ENCODE data around the gene FLYWCH2.

Gene FLYWCH2, protein sequence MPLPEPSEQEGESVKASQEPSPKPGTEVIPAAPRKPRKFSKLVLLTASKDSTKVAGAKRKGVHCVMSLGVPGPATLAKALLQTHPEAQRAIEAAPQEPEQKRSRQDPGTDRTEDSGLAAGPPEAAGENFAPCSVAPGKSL

DNA sequence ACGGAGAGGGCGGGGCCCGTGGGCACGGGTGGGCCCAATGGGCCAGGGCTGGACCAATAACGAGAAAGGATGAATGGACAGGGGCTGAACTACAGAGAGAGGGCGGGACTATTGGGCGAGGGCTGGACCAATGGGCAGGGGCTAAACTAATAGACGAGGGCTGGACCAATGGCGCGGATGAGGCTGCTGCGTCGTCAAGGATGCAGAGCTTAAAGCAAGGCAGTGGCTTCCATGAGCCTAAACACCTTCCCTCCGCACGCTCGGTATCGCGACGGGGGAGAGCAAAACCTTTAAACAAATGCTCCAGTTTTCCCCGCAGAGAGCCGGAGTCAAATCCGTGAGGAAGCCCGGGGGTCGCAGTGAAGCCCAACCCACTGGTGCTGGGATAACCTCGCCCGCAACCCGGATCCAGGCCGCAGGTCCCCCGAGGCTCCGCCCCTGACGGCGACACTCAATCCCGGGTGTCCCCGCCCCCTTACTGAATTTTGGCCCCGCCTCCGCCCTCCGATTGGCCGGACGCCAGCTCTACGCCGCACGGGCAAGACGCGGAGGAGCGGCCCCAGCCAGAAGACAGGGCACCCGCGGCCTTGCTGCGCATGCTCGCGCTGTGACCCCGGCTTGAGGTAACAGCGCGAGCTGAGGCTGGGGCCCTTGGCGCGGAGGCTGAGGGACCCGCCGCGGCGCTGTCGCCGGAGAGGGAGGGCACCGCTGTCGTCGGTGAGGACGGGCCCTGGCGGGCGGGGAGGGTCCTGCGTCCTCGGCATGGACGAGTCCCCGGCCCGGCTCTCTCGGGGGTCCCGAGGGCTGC, at the start of gene FLYWCH2:
TSS of gene FLYWCH2 (plus strand) at position 566 of the 808 bp plus-strand sequence. CDS start 13,235 bp downstream, outside the sequence.
- DNase-seq = peak; percentile 100

DNA sequence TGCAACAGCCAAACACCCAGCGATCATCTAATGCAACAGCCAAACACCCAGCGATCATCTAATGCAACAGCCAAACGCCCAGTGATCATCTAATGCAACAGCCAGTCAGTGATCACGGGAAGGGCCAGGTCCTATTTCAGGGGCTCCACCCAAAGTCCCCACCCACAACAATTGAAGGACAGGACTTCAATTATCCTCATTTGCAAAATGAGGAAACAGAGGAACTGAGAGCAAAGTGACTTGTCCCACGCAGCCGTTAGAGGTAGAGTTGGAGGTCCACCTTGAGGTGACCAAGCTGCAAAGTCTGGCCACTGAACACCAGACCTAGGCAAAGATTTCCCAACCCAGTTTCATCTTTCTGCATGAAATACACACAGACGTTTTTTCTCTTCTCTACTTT, 49.2 kb upstream of the FLYWCH2 start:
- DNase-seq = no peak

DNA sequence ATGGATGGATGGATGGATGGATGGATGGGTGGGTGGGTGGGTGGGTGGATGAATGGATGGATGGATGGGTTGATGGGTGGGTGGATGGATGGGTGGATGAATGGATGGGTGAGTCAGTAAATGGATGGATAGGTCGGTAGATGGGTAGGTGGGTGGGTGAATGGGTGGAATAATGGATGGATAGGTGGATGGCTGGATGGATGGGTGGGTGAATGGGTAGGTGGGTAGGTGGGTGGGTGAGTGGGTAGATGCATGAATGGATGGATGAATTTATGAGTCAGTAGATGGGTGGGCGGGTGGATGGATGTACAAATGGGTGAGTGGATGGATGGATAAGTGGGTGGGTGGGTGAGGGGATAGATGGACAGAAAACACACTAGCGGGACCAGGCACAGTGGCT, 48.0 kb upstream of the FLYWCH2 start:
- no peak for DNase-seq

DNA sequence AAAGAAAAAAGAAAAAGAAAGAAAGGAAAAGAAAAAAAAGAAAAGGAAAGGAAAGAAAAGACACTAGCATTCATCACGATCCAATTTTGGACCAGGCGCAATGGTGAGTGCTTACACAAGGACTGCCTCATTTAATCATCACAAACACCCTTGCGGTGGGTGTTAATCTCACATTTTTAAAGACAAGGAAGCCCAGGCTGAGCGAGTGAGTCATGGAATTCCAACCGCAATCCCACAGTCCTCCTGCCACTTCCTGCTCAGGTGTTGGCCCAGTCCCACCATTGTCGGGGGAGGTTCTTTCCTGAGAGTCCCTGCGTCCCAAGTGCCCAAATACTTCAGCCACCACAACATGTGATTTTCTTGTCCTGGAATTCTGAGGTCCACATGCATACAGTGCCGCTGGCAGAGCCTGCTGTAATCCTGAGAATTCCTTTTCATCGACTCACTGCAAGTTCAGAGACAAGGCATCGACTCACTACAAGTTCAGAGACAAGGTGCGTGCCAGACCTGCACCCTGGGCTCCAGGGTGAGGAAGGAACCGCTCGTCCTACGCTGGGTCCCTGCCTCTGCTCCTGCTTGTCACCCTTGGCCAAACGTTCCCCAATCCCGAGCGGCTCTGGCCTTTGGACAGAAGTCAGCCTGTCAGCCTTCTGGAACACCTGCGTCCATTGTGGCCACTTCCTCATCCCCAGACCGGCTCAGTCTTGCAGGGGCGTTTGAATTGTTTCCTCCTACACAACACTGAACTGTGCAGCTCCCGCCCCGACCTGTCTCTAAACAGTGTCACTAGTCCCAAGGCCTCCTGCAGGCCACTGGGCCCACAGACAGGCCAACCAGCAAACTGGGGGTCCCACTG, 47.1 kb upstream of the FLYWCH2 start:
- no peak for DNase-seq

DNA sequence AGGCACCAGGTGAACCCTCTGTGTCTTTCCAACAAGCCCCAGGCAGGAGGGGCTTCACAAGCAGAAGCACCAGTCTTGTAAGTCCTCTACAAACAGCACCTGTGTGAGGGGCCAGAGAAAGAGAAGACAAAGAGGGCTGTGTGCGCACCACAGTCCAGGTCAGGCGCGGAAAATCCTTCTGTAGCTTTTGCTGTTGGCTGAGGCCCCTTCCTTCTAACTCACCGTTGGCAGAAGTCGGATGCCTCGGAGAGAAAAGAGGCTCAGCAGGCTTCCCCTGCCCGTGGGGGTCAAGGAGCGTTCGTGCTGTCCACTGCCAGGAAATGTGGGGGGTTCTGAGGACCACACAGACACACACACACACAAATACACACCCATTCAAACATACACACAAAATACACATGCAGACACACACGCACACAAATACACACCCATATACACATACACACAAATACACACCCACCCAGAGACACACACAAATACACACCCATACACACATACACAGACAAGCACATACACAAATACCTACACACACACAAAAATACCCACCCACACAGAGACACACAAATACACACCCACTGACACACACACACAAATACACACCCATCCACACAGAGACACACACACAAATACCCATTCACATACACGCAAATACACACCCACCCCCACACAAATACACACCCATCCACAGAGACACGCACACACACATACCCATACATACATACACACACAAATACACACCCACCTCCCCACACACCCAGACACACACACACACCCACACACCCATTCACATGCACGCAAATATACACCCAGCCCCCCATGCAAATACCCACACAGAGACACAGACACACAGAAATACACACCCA, 46.1 kb upstream of the FLYWCH2 start:
- no peak for DNase-seq

DNA sequence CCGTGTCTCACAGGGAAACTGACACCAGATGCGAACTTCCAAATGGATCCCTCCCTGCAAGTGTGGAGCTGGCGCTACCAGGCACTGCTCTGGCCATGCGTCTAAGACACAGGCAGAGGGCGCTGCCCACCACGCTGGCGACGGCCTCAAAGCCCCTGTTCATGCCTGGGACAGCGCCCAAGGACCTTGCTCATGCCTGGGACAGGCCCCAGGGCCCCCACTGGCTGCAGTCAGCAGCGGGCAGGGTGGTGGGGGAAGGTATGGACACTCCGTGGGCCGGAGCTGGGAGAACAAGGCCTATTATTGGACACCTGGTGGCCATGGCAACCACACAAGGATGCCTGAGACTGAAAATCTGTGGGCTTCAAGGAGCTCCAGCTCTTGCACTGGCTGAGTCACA, 44.1 kb upstream of the FLYWCH2 start:
- DNase-seq = peak; percentile 37

DNA sequence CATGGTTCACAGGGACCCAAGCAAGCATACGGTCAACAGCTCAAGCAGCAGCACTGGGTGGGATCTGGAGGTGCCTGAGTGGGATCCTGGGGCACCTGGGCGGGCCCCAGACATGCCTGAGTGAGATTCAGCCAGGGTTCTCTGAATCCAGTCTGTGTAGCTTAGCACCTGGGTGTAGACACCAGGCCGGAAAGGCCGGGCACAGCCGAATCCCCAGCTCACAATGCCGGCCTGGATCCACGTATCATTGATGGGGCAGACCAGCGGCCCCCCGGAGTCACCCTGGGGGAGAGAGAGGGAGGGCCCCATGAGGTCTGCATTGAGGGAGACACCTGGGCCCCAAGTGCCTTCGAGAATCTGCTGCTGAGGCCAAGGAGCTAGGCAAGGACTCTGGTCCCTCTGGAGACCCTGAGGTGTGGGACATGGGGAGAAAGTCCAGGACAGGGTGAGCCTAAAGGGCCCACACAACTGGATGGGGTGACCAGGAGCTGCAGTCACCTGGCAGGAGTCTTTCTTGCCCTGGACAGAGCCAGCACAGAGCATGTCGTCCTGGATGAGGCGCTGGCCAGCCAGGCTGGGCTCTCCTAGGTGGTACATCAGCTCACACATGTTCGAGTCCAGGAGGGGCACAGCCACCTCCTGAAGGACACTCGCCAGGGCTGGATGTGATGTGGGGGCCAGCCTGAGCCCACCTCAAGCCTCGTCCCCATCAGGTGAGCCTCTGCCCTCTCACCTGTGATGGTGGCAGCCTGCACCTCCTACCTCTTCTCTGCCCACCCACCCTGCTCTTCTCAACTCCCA, 43.2 kb upstream of the FLYWCH2 start:
- no peak for DNase-seq

DNA sequence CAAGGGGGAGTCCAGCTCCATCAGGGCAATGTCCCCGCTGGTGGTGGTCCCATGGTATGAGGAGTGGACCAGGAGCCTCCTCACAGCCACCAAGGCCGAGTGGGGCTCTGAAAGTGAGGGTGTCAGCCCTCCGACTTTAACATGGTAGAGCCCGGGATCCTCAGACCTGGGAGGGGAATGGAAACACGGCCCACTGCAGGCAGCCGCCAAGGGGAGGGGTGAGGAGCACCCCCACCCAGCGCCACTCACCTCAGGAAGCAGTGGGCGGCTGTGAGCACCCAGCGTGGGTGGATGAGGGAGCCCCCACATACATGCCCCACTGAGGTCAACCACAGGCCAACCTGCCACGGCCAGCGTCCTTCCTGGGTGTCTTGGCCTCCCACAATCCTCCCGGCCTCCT, 42.1 kb upstream of the FLYWCH2 start:
- DNase-seq = no peak

DNA sequence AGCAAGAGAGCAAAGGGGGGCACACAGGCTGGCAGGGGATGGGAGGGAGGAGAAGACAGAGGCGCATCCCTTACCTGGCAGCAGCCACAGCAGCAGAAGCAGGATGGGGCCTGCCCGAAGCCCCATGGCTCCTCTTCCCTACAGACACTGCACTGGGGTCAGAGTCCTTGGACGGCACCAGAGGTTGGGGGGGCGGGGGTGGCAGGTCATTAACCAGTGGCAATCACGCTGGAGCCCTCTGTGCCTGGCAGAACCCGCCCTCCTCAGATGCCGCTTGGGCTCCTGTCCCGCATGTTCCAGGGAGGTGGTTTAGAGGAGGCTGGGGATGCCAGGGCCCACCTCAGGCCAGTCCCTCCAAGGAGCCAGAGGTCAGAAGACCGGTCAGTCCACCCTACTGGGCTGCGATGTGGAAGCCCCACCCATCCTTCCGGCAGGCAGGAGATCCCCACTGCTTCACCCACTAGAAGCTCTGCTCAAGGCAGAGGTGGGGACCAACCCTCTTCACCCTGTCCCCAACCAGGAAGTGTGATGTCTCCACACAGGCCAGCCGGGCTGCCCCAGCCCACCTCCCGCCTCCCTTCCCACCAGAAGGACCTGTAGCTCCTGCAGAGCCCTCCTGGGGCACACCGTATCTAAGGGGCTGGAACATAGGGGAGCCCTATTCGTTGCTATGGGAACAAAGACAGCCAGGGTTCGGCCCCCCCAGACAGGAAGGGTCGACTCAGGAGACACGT, 41.2 kb upstream of the FLYWCH2 start:
- DNase-seq = no peak

DNA sequence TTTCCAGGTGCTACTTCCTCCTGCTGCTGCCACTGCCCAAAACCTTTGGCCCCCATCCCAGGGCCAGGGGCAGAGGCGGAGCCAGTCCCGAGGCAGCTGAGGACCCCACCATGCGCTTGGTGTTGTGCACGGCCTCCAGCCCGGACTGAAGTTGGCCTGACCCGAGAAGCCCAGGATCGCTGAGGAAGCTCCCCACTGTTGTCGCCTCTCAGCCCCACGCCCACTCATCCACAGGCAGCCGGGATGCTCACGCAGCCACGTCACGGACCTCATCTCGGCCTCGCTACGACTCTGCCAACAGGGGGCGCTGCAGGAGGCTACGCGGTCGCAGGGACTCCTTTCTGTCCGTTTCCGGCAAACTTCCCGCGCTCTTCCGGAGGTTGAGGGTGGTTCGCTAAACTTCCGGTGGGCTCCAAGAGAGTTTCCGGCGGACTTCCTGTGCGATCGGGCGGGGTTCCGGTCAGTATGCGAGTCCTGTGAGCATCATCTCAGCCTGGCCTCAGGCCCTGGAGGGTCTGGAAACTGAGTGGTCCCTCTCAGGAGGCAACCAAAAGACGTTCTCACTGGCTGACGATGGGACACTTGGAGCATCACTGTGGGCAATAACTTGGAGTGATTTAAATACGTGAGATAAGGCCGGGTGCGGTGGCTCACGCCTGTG, 40.5 kb upstream of the FLYWCH2 start:
- DNase-seq = peak; percentile 44

DNA sequence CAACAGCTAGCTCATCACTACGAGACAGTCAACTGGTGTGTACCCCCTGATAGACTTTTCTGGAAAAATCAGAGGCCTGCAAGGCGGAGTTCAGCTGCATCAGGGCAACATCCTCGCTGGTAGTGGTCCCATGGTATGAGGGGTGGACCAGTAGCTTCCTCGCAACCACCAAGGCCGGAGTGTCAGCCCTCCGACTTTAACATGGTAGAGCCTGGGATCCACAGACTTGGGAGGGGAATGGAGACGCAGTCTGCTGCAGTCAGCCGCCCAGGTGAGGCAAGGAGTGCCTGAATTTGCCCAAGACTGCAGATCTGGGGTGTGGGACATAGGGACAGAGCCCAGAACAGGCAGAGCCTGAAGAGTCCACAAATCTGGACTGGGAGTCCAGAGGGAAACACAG, 39.5 kb upstream of the FLYWCH2 start:
- DNase-seq = no peak

DNA sequence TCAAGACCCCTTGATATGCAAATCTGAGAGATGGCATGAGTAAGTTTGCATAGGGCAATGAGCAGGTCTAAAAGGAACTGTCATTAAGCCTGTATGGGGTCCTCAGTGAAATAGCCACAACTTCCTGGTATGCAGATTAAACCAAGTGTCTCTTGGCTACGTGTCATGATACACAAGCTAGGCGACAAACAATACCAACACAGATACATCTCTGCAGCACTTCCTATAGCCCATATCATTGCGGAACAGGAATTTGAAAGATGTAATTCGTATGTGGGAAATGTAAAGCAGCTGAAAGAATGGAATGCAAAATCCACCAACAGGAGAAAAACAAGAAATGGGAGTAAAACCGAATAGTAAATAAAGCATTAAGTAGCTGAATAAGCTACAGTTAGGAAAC, 37.9 kb upstream of the FLYWCH2 start:
- no peak for DNase-seq

DNA sequence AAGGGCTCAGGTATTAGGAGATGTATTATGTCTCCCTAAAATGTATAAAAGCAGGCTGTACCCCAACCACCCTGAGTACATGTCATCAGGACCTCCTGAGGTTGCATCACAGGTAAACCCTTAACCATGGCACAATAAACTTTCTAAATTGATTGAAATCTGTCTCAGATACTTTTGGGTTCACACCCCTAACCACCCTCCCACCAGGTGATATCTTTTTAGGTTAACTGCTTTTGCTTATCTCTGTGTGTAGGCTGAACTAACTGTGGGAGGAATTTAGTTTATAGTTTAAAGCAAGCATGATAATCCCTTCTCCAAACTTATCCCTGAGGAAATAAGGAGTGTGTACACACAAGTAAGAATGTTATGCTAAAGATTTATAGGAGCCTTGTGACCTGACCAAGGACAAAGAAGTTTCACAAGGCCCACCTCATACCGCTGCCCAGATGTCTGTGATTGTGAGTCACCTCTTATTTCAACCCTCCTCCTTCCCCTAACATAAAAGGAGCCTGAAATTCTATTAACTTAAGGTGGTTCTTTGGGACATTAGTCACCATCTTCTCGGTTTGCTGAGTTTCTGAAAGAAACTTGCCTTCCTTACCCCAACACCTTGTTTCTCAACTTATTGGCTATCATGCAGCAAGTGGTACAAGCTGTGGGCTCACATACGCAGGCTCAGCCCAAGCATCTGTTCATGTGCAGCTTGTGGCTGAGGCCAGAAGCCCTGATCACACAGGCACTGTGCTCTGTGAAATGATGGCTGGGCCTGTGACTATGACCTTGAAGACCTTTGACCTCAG, 36.3 kb upstream of the FLYWCH2 start:
- DNase-seq = no peak

DNA sequence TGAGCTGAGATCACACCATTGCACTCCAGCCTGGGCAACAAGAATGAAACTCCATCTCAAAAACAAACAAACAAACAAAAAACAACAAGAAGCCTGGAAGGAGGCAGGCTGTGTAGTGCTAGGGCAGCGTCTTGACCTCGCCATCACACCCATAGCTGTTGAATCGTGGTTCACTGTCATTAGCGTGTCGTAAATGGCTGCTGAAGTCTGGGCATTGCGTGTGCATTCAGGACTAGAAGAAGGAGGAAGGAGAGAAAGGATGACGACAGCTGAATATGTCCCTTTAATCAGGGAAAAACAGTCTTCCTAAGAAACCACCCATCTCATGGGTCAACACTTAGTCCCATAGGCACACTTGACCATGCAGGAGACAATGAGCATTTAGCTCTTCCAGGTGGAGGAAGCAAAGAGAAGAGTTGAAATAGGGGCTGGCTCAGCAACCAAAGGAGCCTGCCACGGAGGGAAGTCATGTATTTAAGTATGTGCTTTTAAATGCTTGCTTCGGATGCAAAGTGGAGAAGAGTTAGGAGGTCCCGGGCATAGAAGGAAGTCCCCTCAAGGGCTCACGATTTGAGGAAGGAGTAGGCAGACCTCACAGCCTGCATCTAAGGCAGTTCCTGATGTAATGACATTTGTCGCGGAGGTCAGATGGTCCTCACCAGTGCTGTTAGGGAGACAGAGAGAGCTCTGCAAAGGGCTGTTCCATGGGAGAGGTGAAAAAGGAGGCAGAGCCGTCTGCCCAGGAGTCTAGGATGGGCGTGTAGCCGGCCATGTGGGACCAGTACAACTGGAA, 33.9 kb upstream of the FLYWCH2 start:
- no peak for DNase-seq

DNA sequence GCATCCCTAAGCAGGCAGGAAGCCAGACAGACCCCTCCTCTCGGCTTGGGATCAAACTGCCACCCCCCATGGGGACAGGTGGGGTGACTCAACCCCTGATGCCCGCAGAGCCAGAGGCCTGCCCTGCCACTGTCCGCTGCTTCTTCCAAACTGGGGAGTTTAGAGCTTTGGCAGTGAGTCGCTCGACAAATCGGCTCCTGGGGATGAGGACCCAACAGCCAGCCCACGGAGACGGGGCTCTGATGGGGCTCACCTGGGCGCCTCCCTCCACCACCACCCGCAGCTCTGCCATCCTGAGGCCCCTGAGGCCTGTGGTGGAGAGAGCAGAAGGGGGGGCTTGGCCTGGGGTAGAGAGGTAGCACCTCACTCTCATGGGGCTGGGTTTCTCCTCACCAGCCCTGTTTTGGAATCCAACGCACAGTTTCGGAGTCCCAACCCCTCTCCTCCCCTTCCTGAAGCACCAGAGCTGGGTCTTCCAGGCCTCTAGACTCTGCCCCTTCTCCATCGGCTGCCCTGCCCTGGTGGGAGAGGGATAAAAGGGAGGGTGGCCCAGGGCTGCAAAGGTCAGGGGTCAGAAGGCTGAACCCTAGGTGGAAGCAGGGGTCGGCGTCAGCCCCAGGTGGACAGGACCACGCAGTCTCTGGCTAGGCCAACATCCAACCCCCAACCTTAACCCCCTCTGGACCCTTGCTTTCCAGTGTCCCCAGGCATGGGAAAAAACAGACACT, 30.8 kb upstream of the FLYWCH2 start:
- DNase-seq = no peak

DNA sequence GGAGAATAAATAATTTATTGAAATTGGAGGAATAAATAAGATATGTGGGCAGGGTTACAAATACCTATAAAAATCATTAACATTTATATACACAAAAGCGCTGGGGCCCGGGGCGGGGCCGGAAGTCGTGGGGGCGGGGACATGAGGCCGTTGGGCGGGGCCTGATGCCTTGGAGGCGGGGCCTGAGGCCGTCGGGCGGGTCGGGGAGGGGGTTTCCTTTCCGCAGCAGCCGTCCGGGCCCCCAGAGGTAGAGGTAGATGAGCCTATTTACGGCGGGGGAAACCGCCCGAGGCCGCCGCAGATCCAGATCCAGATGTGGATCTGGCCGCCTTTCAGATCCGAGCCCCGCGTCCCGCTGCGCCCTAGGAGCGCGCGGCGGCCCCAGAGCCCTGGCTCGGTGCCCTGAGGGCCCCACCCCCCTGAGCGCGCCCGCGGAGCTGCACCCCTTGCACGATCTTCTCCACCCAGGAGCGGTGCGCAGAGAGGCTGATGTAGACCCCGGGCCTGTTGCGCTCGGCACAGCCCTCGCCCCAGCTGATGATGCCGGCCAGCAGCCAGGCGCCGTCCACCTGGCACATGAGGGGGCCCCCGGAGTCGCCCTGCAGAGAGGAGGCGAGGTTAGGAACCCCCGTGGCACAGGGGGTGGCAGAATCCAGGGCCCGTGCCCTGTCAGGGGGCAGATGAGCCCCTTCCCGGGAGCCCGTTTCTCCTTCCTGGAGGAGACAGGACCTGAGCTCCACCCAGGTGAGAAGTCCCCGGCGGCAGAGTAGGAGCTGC, 30.1 kb upstream of the FLYWCH2 start:
- no peak for DNase-seq

DNA sequence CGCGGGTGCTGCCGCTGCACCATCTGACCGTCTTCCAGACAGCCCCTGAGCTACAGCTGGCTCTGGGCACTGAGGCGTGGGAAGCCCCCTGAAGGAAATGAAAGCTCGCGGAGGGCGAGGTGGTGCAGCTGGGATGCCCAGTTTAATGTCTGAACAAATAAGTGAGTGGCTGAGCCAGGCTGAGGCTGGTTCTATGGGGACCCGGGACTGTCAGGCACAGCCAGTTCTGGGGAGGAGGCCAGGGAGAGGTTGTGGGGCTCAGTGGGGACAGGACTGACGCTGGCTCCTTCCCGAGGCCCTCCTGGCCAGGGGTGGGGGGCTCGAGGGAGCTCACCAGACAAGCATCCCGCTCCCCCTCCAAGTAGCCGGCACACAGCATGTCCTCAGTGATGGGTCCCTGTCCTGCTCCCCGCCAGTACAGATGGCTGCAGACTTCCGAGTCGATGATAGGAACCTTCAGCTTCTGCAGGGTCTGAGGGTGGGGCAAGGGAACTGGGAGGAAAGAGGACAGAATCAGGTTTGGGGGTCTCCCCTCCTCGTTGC, 29.4 kb upstream of the FLYWCH2 start:
- no peak for DNase-seq
